GM12878 (cell line): ENCODE data around the gene CSNK1G3. TPM values are rescaled to one million over a fixed set of nuclear protein-coding genes. Genes with fewer than 3 reads are reported as not detected.

ENCODE experiments used
- ATAC-seq: fragments of 200-7000 bp; cut with Tn5 transposase; 3 replicates; pipeline ENCODE4 v1.9.1; 2020; ENCODE audit warnings: mild to moderate bottlenecking, moderate library complexity
- BruUV-seq: library from RNA; stranded (reverse); fragments of 400-500 nt; replicated peaks from 2 replicates; lab custom pipeline; 2021; lab: Mats Ljungman, UMichigan
- CTCF ChIA-PET: fragments of 300-600 bp; sonication (Branson Sonifier 250); formaldehyde crosslinking; extraction: SDS; loops from one replicate; lab custom pipeline; 2021; ENCODE audit warnings: inconsistent platforms; lab: Yijun Ruan, JAX
- POLR2A ChIA-PET: fragments of 350-600 bp; formaldehyde crosslinking; extraction: SDS; loops from one replicate; lab custom pipeline; 2021; ENCODE audit warnings: inconsistent platforms; lab: Charles Lee
- RAD21 ChIA-PET: fragments of 300-600 bp; sonication (Branson Sonifier 250); formaldehyde crosslinking; loops from one replicate; lab custom pipeline; 2023; ENCODE audit warnings: antibody characterized with exemption; ENCODE audit not compliant: unreplicated experiment; lab: Charles Lee
- SMC1A ChIA-PET: fragments of 300-600 bp; sonication (Branson Sonifier 250); formaldehyde crosslinking; loops from one replicate; lab custom pipeline; 2023; ENCODE audit not compliant: unreplicated experiment, uncharacterized antibody; lab: Charles Lee
- DNase-seq: peaks from one replicate; pipeline ENCODE4 v3.0.0-alpha.2; 2011; ENCODE audit warnings: low read depth, low spot score
- FAIRE-seq: peaks from 3 replicates; lab custom pipeline; 2011; peaks lifted over from hg19 to GRCh38; lab: Jason Lieb, UNC
- H2AFZ ChIP-seq: 2 replicates; pipeline ENCODE4 v1.6.0; 2011; ENCODE audit warnings: low read depth, low read length, control low read depth; ENCODE audit not compliant: control insufficient read depth
- H3K27ac ChIP-seq: 2 replicates; pipeline ENCODE4 v1.5.1; 2011; ENCODE audit warnings: control low read depth; ENCODE audit not compliant: control insufficient read depth, insufficient read depth
- H3K27me3 ChIP-seq, 2 experiments: replicated peaks in 1 of 2; 2 replicates each; pipeline versions ENCODE4 v1.6.0 to v1.6.1; 2011; ENCODE audit warnings: low read length in 1 of 2; ENCODE audit not compliant: control insufficient read depth in 2 of 2, insufficient read depth in 2 of 2
- H3K36me3 ChIP-seq, 2 experiments: 2 replicates each; pipeline ENCODE4 v1.5.1; 2011; ENCODE audit warnings: low read length in 1 of 2; ENCODE audit not compliant: control insufficient read depth in 2 of 2, insufficient read depth in 2 of 2
- H3K4me1 ChIP-seq: 2 replicates; pipeline ENCODE4 v1.6.1; 2011; ENCODE audit warnings: mild to moderate bottlenecking, low read length, moderate library complexity, mixed read lengths; ENCODE audit not compliant: control insufficient read depth, insufficient read depth
- H3K4me2 ChIP-seq: 2 replicates; pipeline ENCODE4 v1.6.0; 2011; ENCODE audit warnings: control low read depth; ENCODE audit not compliant: control insufficient read depth, insufficient read depth
- H3K4me3 ChIP-seq: fragments of 200-600 bp; sonication (generic); 2 replicates; pipeline ENCODE4 v1.5.1; 2016
- H3K79me2 ChIP-seq: 2 replicates; pipeline ENCODE4 v1.6.0; 2011; ENCODE audit warnings: low read length; ENCODE audit not compliant: control insufficient read depth, insufficient read depth
- H3K9ac ChIP-seq: 2 replicates; pipeline ENCODE4 v1.8.0; 2011; ENCODE audit warnings: low read length, control low read depth, mixed read lengths; ENCODE audit not compliant: control insufficient read depth, insufficient read depth
- H3K9me3 ChIP-seq: replicated peaks from 3 replicates; pipeline ENCODE4 v1.5.1; 2011; ENCODE audit warnings: mild to moderate bottlenecking, low read length; ENCODE audit not compliant: control insufficient read depth, insufficient read depth
- H4K20me1 ChIP-seq: 2 replicates; pipeline ENCODE4 v1.6.0; 2011; ENCODE audit not compliant: control insufficient read depth, insufficient read depth
- BACH1 ChIP-seq: fragments of 450-650 bp; IDR thresholded peaks from 2 replicates; pipeline ENCODE4 v1.6.1; 2017; ENCODE audit warnings: mild to moderate bottlenecking, borderline replicate concordance
- CBFB ChIP-seq: IDR thresholded peaks from 2 replicates; pipeline ENCODE4 v1.6.1; 2016; ENCODE audit warnings: antibody characterized with exemption, low read depth
- CHD1 ChIP-seq: IDR thresholded peaks from 2 replicates; pipeline ENCODE4 v1.6.1; 2012; ENCODE audit warnings: low read depth, low read length, improper control_type of control experiment
- ESRRA ChIP-seq: IDR thresholded peaks from 2 replicates; pipeline ENCODE4 v1.6.1; 2012; ENCODE audit warnings: mild to moderate bottlenecking, low read length, improper control_type of control experiment
- FOXM1 ChIP-seq: IDR thresholded peaks from 2 replicates; pipeline ENCODE4 v1.6.1; 2012; ENCODE audit warnings: low read depth, mild to moderate bottlenecking, inconsistent platforms, low read length, moderate library complexity
- IRF4 ChIP-seq: IDR thresholded peaks from 2 replicates; pipeline ENCODE4 v1.6.1; 2011; ENCODE audit warnings: low read depth, low read length
- NKRF ChIP-seq: fragments of 450-650 bp; conservative IDR thresholded peaks from 2 replicates; pipeline ENCODE4 v1.6.1; 2017; ENCODE audit warnings: mild to moderate bottlenecking, moderate library complexity
- NR2F1 ChIP-seq: fragments of 450-650 bp; conservative IDR thresholded peaks from 2 replicates; pipeline ENCODE4 v1.6.1; 2017; ENCODE audit warnings: mild to moderate bottlenecking
- RUNX3 ChIP-seq: IDR thresholded peaks from 2 replicates; pipeline ENCODE4 v1.6.1; 2012; ENCODE audit warnings: low read length, inconsistent platforms
- SMAD5 ChIP-seq: IDR thresholded peaks from 2 replicates; pipeline ENCODE4 v1.6.1; 2016; ENCODE audit warnings: antibody characterized with exemption, low read depth
- SMC3 ChIP-seq: IDR thresholded peaks from 2 replicates; pipeline ENCODE4 v1.6.1; 2011; ENCODE audit warnings: low read length, improper control_type of control experiment, borderline replicate concordance
- SP1 ChIP-seq: IDR thresholded peaks from one replicate; pipeline ENCODE4 v1.6.1; 2011; ENCODE audit warnings: low read depth, low read length
- in situ Hi-C: fragments of 300-500 bp; cut with MboI; formaldehyde crosslinking; loops from 9 replicates; pipeline ENCODE4 v1.14.3; 2018; ENCODE audit warnings: mixed read lengths
- intact Hi-C: fragments of 100-400 bp; cut with micrococcal nuclease; formaldehyde crosslinking; loops from one replicate; pipeline ENCODE4 v1.14.2; 2022; ENCODE audit not compliant: unreplicated experiment
- polyA plus RNA-seq, 11 experiments: library from polyadenylated mRNA; depleted of rRNA in 4 of 11; unstranded in 6 of 11; stranded (reverse) in 5 of 11; fragments of >200 nt; fragmentation: Nextera tagmentation in 4 of 11; fragmentation: Illumina TruSeq in 1 of 11; extraction: Ambion mirVana in 4 of 11; extraction: Trizol in 1 of 11; gene quantifications; 1 replicate in 1 of 11; 2 replicates in 10 of 11; pipeline versions ENCODE4 v1.2.1 to v1.2.3, GENCODE V29; 2011 to 2016; ENCODE audit warnings: inconsistent platforms in 2 of 11, missing spikeins in 2 of 11, low read depth in 1 of 11
- total RNA-seq, 4 experiments: library from RNA; depleted of rRNA in 3 of 4; stranded (reverse); fragments of >200 nt in 3 of 4; fragmentation: Illumina TruSeq in 1 of 4; extraction: Trizol in 1 of 4; gene quantifications; 2 replicates each; pipeline versions ENCODE4 v1.2.1 to v1.2.3, GENCODE V29; 2013 to 2021
- TF ChIP-seq, protein P1 (sequence below): IDR thresholded peaks from 2 replicates; pipeline ENCODE4 v1.6.1; 2011; ENCODE audit warnings: low read depth, mild to moderate bottlenecking, low read length, moderate library complexity, borderline replicate concordance; ENCODE audit errors: extremely low read depth
- TF ChIP-seq, protein P2 (sequence below), 3 experiments: IDR thresholded peaks in 2 of 3; conservative IDR thresholded peaks in 1 of 3; 2 replicates each; pipeline ENCODE4 v1.5.1; 2011; ENCODE audit warnings: low read depth in 3 of 3, low read length in 3 of 3, mild to moderate bottlenecking in 3 of 3, control low read depth in 2 of 3, moderate library complexity in 2 of 3, inconsistent platforms in 1 of 3, mixed read lengths in 1 of 3; ENCODE audit not compliant: control insufficient read depth in 2 of 3, insufficient read depth in 1 of 3; ENCODE audit errors: extremely low read depth in 1 of 3

The CSNK1G3 gene
- total and polyA plus RNA-seq, 10 of the 15 experiments (the other 5 are each of a cell fraction or from before 2014, with no cell fraction given) = 7.4 to 24.1 (median 17.9) TPM

DNA sequence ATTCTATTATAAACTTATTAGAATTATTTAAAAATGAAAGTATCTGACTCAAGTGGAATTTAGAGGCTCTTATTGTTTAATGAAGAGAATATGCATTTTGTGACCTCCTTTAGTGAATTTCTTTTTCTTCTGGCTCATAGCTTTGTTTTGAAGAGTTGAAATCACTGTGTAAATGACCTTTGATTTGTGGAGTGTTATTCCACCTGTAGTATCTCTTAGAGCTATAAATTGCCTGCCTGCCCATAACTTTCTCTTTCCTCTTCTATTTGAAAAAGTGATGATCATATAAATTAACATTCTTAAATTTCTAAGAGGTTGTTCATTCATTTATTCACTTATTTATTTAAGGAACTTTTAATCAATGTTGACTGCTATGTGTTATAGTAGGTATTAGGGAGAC is 16.1 kb downstream of the CSNK1G3 start:
- no TSS peak for BruUV-seq
- ChIA-PET SMC1A (interaction anchor here (1.0 to 2.2 kb wide), 11 partner anchors 9 to 105 kb away, joined by 3 to 12 read pairs (median 5); partner anchors contain the start of gene CEP120), POLR2A (interaction anchor here (1.2 to 1.7 kb wide), 3 partner anchors 10 to 105 kb away, joined by 3 to 6 read pairs (median 5); partner anchors contain the start of gene CEP120), RAD21 (interaction anchor here (1.1 to 5.2 kb wide), 5 partner anchors 10 to 105 kb away, joined by 3 to 23 read pairs (median 4); partner anchors contain the start of gene CEP120), CTCF (interaction anchor here (1.1 to 1.5 kb wide), 4 partner anchors 21 to 105 kb away, joined by 3 to 6 read pairs (median 3); partner anchors contain the start of gene CEP120)
- FAIRE-seq = no peak
- Histone ChIP-seq H3K4me1 (peaks cover 13% of the 10 kb centered on the region), H3K9me3 (peaks cover 2% of the 10 kb centered on the region; the same call in 2 of the 3 replicates), H3K4me2 (no peak overlapping the region), H2AFZ (no peak overlapping the region), H3K4me3 (no peak overlapping the region), H4K20me1 (no peaks in the 10 kb centered on the region), H3K36me3 (no peaks in the 10 kb centered on the region), H3K9ac (no peak overlapping the region), H3K27ac (no peak overlapping the region), H3K79me2 (peaks cover 57% of the 10 kb centered on the region), H3K27me3 (no peaks in the 10 kb centered on the region)
- no peak for DNase-seq
- TF ChIP-seq, protein P1, sequence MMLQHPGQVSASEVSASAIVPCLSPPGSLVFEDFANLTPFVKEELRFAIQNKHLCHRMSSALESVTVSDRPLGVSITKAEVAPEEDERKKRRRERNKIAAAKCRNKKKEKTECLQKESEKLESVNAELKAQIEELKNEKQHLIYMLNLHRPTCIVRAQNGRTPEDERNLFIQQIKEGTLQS = no peak
- no peak for TF ChIP-seq ESRRA
- no peak for TF ChIP-seq SMAD5
- TF ChIP-seq NKRF = no peak
- no peak for TF ChIP-seq BACH1
- TF ChIP-seq SMC3 = no peak
- TF ChIP-seq CHD1 = no peak
- TF ChIP-seq SP1 = no peak
- TF ChIP-seq IRF4 = no peak
- TF ChIP-seq RUNX3 = no peak
- no peak for TF ChIP-seq NR2F1
- TF ChIP-seq, protein P2, sequence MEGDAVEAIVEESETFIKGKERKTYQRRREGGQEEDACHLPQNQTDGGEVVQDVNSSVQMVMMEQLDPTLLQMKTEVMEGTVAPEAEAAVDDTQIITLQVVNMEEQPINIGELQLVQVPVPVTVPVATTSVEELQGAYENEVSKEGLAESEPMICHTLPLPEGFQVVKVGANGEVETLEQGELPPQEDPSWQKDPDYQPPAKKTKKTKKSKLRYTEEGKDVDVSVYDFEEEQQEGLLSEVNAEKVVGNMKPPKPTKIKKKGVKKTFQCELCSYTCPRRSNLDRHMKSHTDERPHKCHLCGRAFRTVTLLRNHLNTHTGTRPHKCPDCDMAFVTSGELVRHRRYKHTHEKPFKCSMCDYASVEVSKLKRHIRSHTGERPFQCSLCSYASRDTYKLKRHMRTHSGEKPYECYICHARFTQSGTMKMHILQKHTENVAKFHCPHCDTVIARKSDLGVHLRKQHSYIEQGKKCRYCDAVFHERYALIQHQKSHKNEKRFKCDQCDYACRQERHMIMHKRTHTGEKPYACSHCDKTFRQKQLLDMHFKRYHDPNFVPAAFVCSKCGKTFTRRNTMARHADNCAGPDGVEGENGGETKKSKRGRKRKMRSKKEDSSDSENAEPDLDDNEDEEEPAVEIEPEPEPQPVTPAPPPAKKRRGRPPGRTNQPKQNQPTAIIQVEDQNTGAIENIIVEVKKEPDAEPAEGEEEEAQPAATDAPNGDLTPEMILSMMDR (IDR thresholded peaks at IDR 0.05 in 2 of 3, conservative IDR thresholded peaks at IDR 0.05 in 1 of 3; ENCODE audit: control insufficient read depth in 2 of 3, extremely low read depth in 1 of 3, insufficient read depth in 1 of 3, low read depth in 3 of 3, low read length in 3 of 3) = no peak
- TF ChIP-seq FOXM1 = no peak
- no peak for TF ChIP-seq CBFB
- intact Hi-C loops = no loop called here
- in situ Hi-C loops = no loop called here
- no peak for ATAC-seq
